Spinal cord (tissue), 10 donors: ENCODE results near the gene BOD1L2. TPM values are rescaled to one million over a fixed set of nuclear protein-coding genes. Genes with fewer than 3 reads are reported as not detected.

Experiments used
- DNase-seq, 6 donors: peaks; one replicate each; pipeline versions ENCODE4 v3.0.0 to v3.0.0-alpha.2; 2013 to 2015; ENCODE audit warnings: low spot score in 6 of 6, low read depth in 4 of 6
- H3K27ac ChIP-seq: one replicate; pipeline ENCODE4 v1.5.1; 2013; ENCODE audit warnings: low read depth, low read length, control low read depth
- H3K27me3 ChIP-seq: one replicate; pipeline ENCODE4 v1.6.1; 2013; ENCODE audit warnings: low read length; ENCODE audit not compliant: control insufficient read depth, insufficient read depth
- H3K36me3 ChIP-seq: one replicate; pipeline ENCODE4 v1.6.1; 2013; ENCODE audit warnings: low read length; ENCODE audit not compliant: control insufficient read depth, insufficient read depth
- H3K4me1 ChIP-seq: one replicate; pipeline ENCODE4 v1.6.1; 2013; ENCODE audit warnings: low read length; ENCODE audit not compliant: control insufficient read depth, insufficient read depth
- H3K4me3 ChIP-seq: one replicate; pipeline ENCODE4 v1.5.1; 2013; ENCODE audit warnings: low read depth, low read length, control low read depth
- H3K9me3 ChIP-seq: one replicate; pipeline ENCODE4 v1.6.1; 2013; ENCODE audit warnings: low read length; ENCODE audit not compliant: control insufficient read depth, insufficient read depth
- WGBS: methylation state at CpG from one replicate; pipeline ENCODE4 v1.1.5; 2013; ENCODE audit warnings: missing lambda C conversion rate; ENCODE audit not compliant: insufficient coverage; 5-methylcytosine and 5-hydroxymethylcytosine counted together
- long read RNA-seq, 4 donors: transcript quantifications; one replicate each; lab custom pipeline, GENCODE V29; 2026
- polyA plus RNA-seq, 2 donors: library from polyadenylated mRNA; unstranded; fragments of 120-200 nt; gene quantifications; one replicate each; pipeline ENCODE4 v1.2.1, GENCODE V29; 2013; ENCODE audit not compliant: insufficient read length in 2 of 2
- total RNA-seq, 2 donors: library from RNA; depleted of rRNA in 1 of 2; stranded (reverse); fragments of 120-200 nt in 1 of 2; fragments of >200 nt in 1 of 2; gene quantifications; one replicate each; pipeline versions ENCODE4 v1.2.3 to v1.2.4, GENCODE V29; 2013 to 2014
- donor health status: healthy.

The BOD1L2 gene
- not detected for total RNA-seq
- polyA plus RNA-seq, result not detected
- long read RNA-seq, donor 1, result 0 reads
- long read RNA-seq, donor 2, result 0 reads
- long read RNA-seq, donor 3, result 0 reads
- long read RNA-seq, donor 4, result 0 reads

DNA sequence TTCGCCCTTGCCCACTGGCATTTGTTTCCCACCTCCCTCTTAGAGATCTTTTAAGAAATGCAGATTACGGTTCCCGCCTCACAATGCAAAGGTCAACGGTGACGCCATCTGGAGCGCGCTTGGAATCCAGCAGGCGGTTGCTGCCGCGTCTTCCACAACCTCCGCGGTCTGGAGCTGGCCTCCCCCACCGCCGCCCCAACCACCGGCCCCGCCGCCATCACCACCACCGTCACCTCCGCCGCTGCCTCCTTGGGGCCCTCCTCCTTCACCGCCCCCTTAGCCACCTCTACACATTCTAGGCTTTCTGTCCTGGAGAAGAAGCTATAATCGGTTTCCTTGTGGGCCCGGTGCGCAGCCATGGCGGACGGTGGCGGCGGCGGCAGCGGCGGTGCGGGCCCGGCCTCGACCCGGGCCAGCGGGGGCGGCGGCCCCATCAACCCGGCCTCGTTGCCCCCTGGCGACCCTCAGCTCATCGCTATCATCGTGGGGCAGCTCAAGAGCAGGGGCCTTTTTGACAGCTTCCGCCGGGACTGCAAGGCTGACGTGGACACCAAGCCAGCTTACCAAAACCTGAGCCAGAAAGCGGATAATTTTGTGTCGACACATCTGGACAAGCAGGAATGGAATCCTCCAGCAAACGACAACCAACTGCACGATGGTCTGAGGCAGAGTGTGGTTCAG, at the start of gene BOD1L2:
Gene BOD1L2, plus strand, starts transcription at position 132 of the 681 bp plus-strand sequence. Its CDS starts 226 bp downstream, at position 358.
- Histone ChIP-seq H3K4me3 (no peak within 1 kb of the TSS), H3K27ac (no peak within 1 kb of the TSS), H3K27me3 (peaks cover 5% of the 10 kb centered on the region), H3K4me1 (peaks cover 10% of the 10 kb centered on the region), H3K9me3 (no peaks in the 10 kb centered on the region), H3K36me3 (no peaks in the 10 kb centered on the region)
- DNase-seq, result no peak
- WGBS, result 87% methylated on average over 45 of the region's 50 CpGs

DNA sequence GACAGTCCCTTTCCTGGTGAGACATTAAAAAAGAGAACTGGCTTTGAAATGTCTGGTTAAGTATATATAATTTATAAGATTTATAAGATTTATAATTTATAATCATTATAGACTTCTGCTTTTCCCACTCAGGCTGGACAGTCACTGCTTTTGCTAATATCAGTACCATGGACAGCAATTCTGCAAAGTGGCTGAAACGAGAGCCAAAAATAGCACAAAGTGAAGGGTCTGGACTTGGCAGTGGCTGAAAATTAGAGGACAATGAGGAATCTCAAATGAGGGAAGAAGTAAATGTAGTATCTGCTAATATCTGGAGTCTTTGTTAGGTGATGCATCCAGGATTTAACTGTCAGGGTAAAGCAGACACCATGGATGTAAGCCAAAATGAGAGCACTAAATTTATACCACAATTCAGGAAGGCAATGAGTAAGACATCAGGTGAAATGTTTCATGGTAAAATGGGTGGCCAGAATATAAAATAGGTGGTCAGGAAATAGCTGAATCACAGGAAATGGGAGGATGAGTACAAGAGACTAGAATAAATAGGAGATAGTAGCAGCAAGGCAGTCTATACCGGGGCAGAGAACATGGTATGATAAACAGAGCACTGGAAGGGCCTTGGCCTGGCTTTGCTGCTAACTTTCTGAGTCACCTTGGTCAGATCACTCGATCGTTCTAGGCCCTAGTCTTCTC, 39.6 kb upstream of the BOD1L2 start:
- Histone ChIP-seq H3K9me3 (no peaks in the 10 kb centered on the region), H3K27me3 (no peaks in the 10 kb centered on the region), H3K4me1 (no peaks in the 10 kb centered on the region), H3K27ac (no peak overlapping the region), H3K4me3 (no peak overlapping the region), H3K36me3 (no peaks in the 10 kb centered on the region)
- WGBS, result 52% methylated on average over 2 of the region's 4 CpGs
- peak in 3 of 6 donors; percentile 38 to 72 (median 57) for DNase-seq

DNA sequence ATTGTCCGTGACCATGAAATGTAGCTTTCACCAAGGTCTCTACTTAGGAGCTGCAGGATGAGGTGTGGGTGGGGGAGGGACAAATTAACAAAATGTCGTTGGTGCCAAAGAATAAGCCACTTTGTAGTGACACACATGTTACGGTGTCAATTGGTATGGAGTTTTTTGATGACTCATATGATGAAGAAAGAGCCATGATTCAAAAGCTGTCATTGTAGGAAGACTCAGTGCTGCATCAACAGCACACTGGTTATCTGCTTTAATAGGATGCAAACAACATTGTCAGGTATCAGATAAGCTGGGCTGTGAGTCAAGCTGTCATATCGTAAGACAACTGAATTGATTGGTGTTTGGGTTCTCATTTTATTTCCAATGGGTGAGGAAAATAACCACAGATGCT, 36.6 kb upstream of the BOD1L2 start:
- H3K4me3 ChIP-seq, result no peak overlapping the region
- 76% methylated on average over 4 of the region's 4 CpGs for WGBS
- H3K9me3 ChIP-seq, result no peaks in the 10 kb centered on the region
- no peak for DNase-seq
- H3K27me3 ChIP-seq, result no peaks in the 10 kb centered on the region
- H3K27ac ChIP-seq, result no peak overlapping the region
- peaks cover 6% of the 10 kb centered on the region for H3K4me1 ChIP-seq
- H3K36me3 ChIP-seq, result no peaks in the 10 kb centered on the region

DNA sequence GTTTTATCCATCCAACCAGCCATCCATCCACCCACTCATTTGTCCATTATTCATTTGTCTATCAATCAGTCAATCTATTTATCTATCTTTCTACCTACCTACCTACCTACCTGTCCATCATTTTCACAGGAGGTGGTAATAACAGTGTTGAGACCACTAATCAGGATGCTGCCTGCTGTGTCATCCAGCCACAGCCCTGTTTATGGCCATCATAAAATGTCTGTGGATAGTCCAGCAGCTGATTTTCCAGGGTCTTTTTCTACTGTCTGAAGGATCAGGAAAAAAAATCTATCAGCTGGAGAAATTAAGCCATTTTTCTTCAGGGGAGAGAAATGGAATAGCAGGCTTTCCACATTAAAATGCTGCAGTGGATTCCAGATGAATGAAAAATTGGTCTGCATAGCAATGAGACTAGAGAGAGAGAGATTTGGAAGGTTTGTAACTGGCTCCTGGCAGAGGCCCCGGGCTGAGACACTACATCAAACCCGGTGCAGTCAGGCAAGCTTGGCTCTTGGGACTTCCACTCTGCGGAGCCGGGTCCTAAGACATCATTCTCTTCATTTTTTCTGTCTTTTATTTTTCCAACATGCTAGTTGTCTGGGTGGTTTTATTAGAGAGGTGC, 33.0 kb upstream of the BOD1L2 start:
- DNase-seq, result peak in 5 of 6 donors; percentile 13 to 91 (median 47)
- no CpG with 5 or more reads among the region's 4 CpGs for WGBS
- H3K36me3 ChIP-seq, result no peaks in the 10 kb centered on the region
- H3K4me3 ChIP-seq, result no peak overlapping the region
- peaks cover 6% of the 10 kb centered on the region for H3K4me1 ChIP-seq
- H3K27ac ChIP-seq, result no peak overlapping the region
- no peaks in the 10 kb centered on the region for H3K27me3 ChIP-seq
- H3K9me3 ChIP-seq, result no peaks in the 10 kb centered on the region

DNA sequence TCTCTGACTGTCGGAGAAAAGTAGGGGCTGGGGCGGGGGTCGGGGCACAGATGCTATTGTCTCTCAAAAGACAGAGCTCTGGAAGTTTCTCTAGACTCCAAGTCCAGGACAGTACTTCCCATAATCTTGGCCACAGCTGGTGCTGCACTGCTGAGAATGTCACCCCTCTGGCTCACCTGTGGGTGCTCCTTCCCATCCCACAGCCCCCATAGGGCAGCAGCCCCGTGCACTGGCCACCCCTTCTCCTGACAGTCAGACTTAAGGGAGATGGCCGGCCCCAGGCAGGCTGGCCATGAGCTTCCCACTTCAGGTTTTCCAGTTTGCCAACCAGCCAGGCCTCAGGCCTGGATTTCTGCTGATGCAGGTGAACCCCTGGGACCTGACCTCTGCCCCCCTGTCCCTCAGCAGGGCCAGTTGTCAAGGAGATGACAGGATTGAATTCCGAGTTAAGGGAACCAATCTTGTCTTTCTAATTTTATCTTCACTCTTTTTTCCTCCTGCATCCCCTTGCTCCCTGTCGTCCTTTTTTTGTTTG, 30.2 kb upstream of the BOD1L2 start:
- WGBS, result 77% methylated on average over 5 of the region's 7 CpGs
- H3K4me3 ChIP-seq, result no peak overlapping the region
- peaks cover 3% of the 10 kb centered on the region for H3K27me3 ChIP-seq
- no peaks in the 10 kb centered on the region for H3K36me3 ChIP-seq
- H3K9me3 ChIP-seq, result no peaks in the 10 kb centered on the region
- peaks cover 10% of the 10 kb centered on the region for H3K4me1 ChIP-seq
- H3K27ac ChIP-seq, result no peak overlapping the region
- DNase-seq, result no peak

DNA sequence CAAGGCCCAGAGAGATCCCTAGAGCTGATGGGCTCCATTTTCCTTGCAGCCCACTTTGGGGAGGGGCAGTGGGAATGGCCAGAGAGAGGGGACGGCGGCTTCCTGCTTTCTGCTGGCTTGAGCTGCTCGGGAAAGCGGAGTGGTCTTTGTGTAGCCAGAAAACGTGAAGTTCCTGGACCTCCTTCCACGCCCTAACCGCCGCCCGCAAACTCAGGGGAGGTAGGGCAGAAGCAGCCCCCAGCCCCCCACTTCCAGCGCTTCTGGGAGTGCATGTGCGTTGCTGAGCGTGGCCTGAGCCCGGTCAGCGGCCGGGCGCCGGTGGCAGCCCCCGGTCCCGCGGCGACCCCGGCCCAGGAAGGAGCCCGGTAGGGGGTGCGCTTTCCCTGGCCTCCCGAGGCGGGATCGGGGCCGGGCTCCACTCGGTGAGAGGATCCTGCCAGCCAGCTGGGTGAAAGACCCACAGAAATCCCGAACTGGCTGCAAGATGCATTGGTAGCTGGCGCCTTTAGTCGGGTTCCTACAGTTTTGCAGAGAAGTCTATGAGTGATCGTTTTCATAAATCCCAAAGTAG, 25.3 kb upstream of the BOD1L2 start:
- Histone ChIP-seq H3K27ac (no peak overlapping the region), H3K4me1 (peaks cover 9% of the 10 kb centered on the region), H3K36me3 (no peaks in the 10 kb centered on the region), H3K27me3 (peaks cover 19% of the 10 kb centered on the region), H3K9me3 (no peaks in the 10 kb centered on the region), H3K4me3 (no peak overlapping the region)
- peak in 2 of 6 donors; percentile 30 to 60 for DNase-seq
- 3% methylated on average over 33 of the region's 33 CpGs for WGBS

DNA sequence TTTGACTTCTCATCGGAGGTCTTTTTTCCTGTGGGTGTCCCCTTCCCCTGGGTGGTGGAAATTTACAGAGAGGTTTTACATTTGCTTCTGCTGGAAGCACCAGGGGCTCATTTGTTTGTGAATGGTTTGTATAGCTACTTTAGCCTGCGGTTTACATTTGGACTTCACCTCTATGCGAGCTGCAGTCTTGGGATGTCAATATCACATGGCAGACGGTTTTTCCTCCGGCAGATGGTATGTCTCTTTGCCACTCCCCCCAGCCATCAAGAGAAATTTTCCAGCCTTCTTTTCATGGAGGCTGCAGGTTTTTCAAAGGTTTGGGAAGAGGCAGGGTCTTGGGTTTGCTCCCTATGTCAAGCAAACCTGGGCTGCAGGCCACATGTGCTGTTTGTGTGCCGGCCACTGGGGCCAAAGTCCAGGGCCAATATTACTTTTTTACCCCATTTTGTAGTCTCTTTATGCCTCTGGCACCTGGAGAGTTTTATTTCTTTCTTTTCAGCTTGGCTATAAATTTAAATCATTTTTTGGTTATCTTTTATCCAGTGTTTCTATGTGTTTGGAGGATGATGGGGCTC, 23.9 kb upstream of the BOD1L2 start:
- Histone ChIP-seq H3K27me3 (peaks cover 22% of the 10 kb centered on the region), H3K9me3 (no peaks in the 10 kb centered on the region), H3K27ac (no peak overlapping the region), H3K4me3 (no peak overlapping the region), H3K4me1 (peaks cover 9% of the 10 kb centered on the region), H3K36me3 (no peaks in the 10 kb centered on the region)
- DNase-seq, result peak in 1 of 6 donors; percentile 9
- WGBS, result 40% methylated on average over 1 of the region's 6 CpGs

DNA sequence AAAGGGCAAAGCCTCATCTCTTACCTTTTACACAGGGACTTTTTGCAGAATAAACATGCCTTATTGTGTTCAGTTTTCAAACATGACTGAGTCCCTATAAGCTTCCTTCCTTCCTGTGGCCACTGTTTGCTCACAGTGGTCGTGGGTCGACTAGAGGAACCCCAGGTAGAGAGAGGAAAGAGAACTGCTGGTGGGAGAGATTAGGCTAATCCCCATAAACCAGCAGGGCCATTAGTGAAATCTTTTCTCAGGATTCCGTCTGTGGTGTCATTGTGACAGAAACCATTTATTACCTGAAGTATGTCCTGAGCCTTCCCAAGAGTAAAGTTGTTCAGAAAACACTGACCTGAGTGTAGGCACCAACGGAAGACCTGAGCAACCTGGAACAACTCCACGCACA, 21.3 kb upstream of the BOD1L2 start:
- H3K4me3 ChIP-seq, result no peak overlapping the region
- H3K27me3 ChIP-seq, result peaks cover 22% of the 10 kb centered on the region
- H3K9me3 ChIP-seq, result no peaks in the 10 kb centered on the region
- no peaks in the 10 kb centered on the region for H3K36me3 ChIP-seq
- H3K27ac ChIP-seq, result no peak overlapping the region
- 83% methylated on average over 2 of the region's 5 CpGs for WGBS
- no peak for DNase-seq
- H3K4me1 ChIP-seq, result peaks cover 9% of the 10 kb centered on the region
